Esophagus muscularis mucosa (tissue), 4 donors: ENCODE results near the gene DNPH1. TPM values are rescaled to one million over a fixed set of nuclear protein-coding genes. Genes with fewer than 3 reads are reported as not detected.

Source experiments
- DNase-seq: peaks from one replicate; pipeline ENCODE4 v3.0.0-alpha.2; 2017; ENCODE audit errors: extremely low spot score
- H3K27ac ChIP-seq, 4 donors: fragments of 200-600 bp; sonication (generic); replicated peaks in 1 of 4; 1 replicate in 3 of 4; 2 replicates in 1 of 4; pipeline ENCODE4 v1.5.1; 2016 to 2019; ENCODE audit warnings: mild to moderate bottlenecking in 1 of 4
- H3K27me3 ChIP-seq, 4 donors: fragments of 200-600 bp; sonication (generic); one replicate each; pipeline versions ENCODE4 v1.5.1 to v1.6.0; 2016 to 2019
- H3K36me3 ChIP-seq, 4 donors: fragments of 200-600 bp; sonication (generic); one replicate each; pipeline ENCODE4 v1.5.1; 2016 to 2019
- H3K4me1 ChIP-seq, 4 donors: fragments of 200-600 bp; sonication (generic); one replicate each; pipeline ENCODE4 v1.5.1; 2016 to 2019
- H3K4me3 ChIP-seq, 4 donors: fragments of 200-600 bp; sonication (generic); 1 replicate in 2 of 4; 2 replicates in 2 of 4; pipeline ENCODE4 v1.5.1; 2016 to 2019; ENCODE audit warnings: mild to moderate bottlenecking in 4 of 4, moderate library complexity in 1 of 4
- H3K9me3 ChIP-seq, 4 donors: fragments of 200-600 bp; sonication (generic); 1 replicate in 3 of 4; 2 replicates in 1 of 4; pipeline ENCODE4 v1.5.1; 2016 to 2019
- CTCF ChIP-seq, 3 experiments: fragments of 200-600 bp in 2 of 3; fragments of 450-650 bp in 1 of 3; sonication (generic) in 2 of 3; IDR thresholded peaks; one replicate each; pipeline ENCODE4 v1.5.1; 2017 to 2019; ENCODE audit warnings: antibody characterized with exemption in 3 of 3, mild to moderate bottlenecking in 2 of 3, moderate library complexity in 1 of 3
- EP300 ChIP-seq: sonication (generic); formaldehyde crosslinking; IDR thresholded peaks from one replicate; pipeline ENCODE4 v1.6.1; 2017; ENCODE audit warnings: antibody characterized with exemption
- POLR2A ChIP-seq: fragments of 450-650 bp; IDR thresholded peaks from one replicate; pipeline ENCODE4 v1.6.1; 2017; ENCODE audit warnings: antibody characterized with exemption, moderate library complexity, mild to moderate bottlenecking, low read depth
- POLR2AphosphoS5 ChIP-seq, 2 donors: sonication (generic); formaldehyde crosslinking; IDR thresholded peaks; one replicate each; pipeline ENCODE4 v1.6.1; 2017; ENCODE audit warnings: antibody characterized with exemption in 2 of 2
- WGBS: methylation state at CpG from one replicate; pipeline ENCODE4 v1.1.5; 2018; 5-methylcytosine and 5-hydroxymethylcytosine counted together
- intact Hi-C: fragments of 100-400 bp; cut with DNase I; formaldehyde crosslinking; loops from one replicate; pipeline ENCODE4 v1.15.1; 2023
- total RNA-seq, 4 donors: library from RNA; depleted of rRNA; stranded (reverse); fragments of >200 nt; gene quantifications; one replicate each; pipeline versions ENCODE4 v1.1.0 to v1.2.1, GENCODE V29; 2016

Gene DNPH1
- total RNA-seq, 4 donors from 2014 or later, result 60.5 to 70.2 (median 65.3) TPM

- intact Hi-C loops, result no loop called here
- no peak overlapping the region for H3K27ac ChIP-seq
- DNase-seq, result no peak
- no peaks in the 10 kb centered on the region for H3K9me3 ChIP-seq
- H3K4me3 ChIP-seq, result no peak overlapping the region
- H3K27me3 ChIP-seq, result no peaks in the 10 kb centered on the region
- no peaks in the 10 kb centered on the region for H3K4me1 ChIP-seq
- WGBS, result 98% methylated on average over 3 of the region's 3 CpGs
- TF ChIP-seq POLR2AphosphoS5 (IDR thresholded peaks at IDR 0.05) (no peak), EP300 (no peak), POLR2A (no peak), CTCF (IDR thresholded peaks at IDR 0.05) (no peak)
- peaks cover 29 to 99% (median 72%) of the 10 kb centered on the region in 4 donors for H3K36me3 ChIP-seq
These were observed 10.2 kb downstream of the DNPH1 start for GRCh38 chr6:43219119-43219518.

DNA sequence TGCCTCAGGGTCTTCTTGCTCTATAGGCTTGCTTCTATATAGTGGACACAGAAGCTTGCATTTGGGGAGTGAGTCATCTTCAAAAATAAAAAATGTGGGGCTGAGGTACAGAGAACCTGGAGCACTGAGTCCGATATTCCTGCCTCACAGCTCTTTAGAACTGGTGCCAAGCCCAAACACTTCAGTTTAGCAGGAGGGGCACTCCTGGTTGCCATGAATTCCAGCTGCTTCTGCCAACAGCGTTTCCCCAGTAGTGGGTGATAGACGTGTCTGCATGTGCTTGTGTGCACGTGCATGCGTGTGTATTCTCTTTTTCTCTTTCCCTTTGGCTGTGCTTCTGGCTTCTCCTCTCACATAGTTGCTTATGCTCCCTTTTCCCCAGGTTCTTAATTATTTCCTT lies 11.9 kb downstream of the DNPH1 start:
- intact Hi-C loops, result no loop called here
- no peak for TF ChIP-seq POLR2A
- TF ChIP-seq CTCF (IDR thresholded peaks at IDR 0.05), result no peak
- TF ChIP-seq EP300, result no peak
- H3K9me3 ChIP-seq, result no peaks in the 10 kb centered on the region
- H3K36me3 ChIP-seq, result peaks cover 24 to 97% (median 72%) of the 10 kb centered on the region in 4 donors
- no peak for DNase-seq
- no peak overlapping the region for H3K4me3 ChIP-seq
- no peak overlapping the region for H3K27ac ChIP-seq
- 83% methylated on average over 5 of the region's 5 CpGs for WGBS
- H3K4me1 ChIP-seq, result no peaks in the 10 kb centered on the region
- H3K27me3 ChIP-seq, result no peaks in the 10 kb centered on the region

DNA sequence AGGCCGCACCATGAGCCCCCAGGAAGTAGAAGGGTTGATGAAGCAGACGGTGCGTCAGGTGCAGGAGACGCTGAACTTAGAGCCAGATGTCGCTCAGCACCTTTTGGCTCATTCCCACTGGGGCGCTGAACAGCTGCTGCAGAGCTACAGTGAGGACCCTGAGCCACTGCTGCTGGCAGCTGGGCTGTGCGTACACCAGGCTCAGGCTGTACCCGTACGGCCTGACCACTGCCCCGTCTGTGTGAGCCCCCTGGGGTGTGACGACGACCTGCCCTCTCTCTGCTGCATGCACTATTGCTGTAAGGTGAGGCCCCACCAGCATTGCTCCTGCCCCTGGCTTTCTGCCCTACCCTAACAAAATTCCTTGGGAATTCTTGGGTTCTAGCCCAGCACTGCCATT lies 13.1 kb downstream of the DNPH1 start:
- Histone ChIP-seq H3K9me3 (no peaks in the 10 kb centered on the region), H3K4me3 (no peak overlapping the region), H3K4me1 (no peaks in the 10 kb centered on the region), H3K27me3 (no peaks in the 10 kb centered on the region), H3K36me3 (peaks cover 23 to 86% (median 66%) of the 10 kb centered on the region in 4 donors), H3K27ac (no peak overlapping the region)
- DNase-seq, result no peak
- no peak for TF ChIP-seq EP300
- TF ChIP-seq POLR2AphosphoS5 (IDR thresholded peaks at IDR 0.05), result no peak
- 88% methylated on average over 9 of the region's 12 CpGs for WGBS
- intact Hi-C loops, result no loop called here

- TF ChIP-seq POLR2AphosphoS5 (IDR thresholded peaks at IDR 0.05) (no peak), POLR2A (no peak), CTCF (IDR thresholded peaks at IDR 0.05) (no peak), EP300 (no peak)
- no peak overlapping the region for H3K4me3 ChIP-seq
- no peak overlapping the region for H3K27ac ChIP-seq
- 98% methylated on average over 7 of the region's 8 CpGs for WGBS
- DNase-seq, result no peak
- no peaks in the 10 kb centered on the region for H3K9me3 ChIP-seq
- H3K4me1 ChIP-seq, result no peaks in the 10 kb centered on the region
- intact Hi-C loops, result no loop called here
- H3K36me3 ChIP-seq, result peaks cover 23 to 75% (median 55%) of the 10 kb centered on the region in 4 donors
- no peaks in the 10 kb centered on the region for H3K27me3 ChIP-seq
These were observed 14.2 kb downstream of the DNPH1 start for GRCh38 chr6:43215066-43215465.

DNA sequence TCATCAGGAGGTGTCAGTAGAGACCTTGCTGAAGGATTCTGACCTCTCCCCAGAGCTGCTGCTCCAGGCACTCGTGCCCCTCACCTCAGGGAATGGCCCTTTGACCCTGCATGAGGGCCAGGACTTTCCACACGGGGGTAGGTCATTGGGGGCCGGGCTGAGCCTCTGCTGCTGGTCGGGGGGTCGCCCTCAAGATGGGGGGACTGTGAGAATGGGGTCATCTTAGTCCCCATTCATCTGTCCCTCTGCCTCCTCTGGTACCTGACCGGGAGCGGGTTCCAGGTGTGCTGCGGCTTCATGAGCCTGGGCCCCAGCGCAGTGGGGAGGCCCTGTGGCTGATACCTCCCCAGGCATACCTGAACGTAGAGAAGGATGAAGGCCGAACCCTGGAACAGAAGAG lies 15.8 kb downstream of the DNPH1 start:
- H3K9me3 ChIP-seq, result no peaks in the 10 kb centered on the region
- no peak for DNase-seq
- H3K4me3 ChIP-seq, result no peak overlapping the region
- no peaks in the 10 kb centered on the region for H3K27me3 ChIP-seq
- intact Hi-C loops, result no loop called here
- 86% methylated on average over 10 of the region's 11 CpGs for WGBS
- no peaks in the 10 kb centered on the region for H3K4me1 ChIP-seq
- H3K27ac ChIP-seq, result no peak overlapping the region
- H3K36me3 ChIP-seq, result peaks cover 23 to 68% (median 46%) of the 10 kb centered on the region in 4 donors
- no peak for TF ChIP-seq POLR2AphosphoS5 (IDR thresholded peaks at IDR 0.05)
- no peak for TF ChIP-seq POLR2A
- no peak for TF ChIP-seq CTCF (IDR thresholded peaks at IDR 0.05)
- no peak for TF ChIP-seq EP300
